Muscle layer of colon (tissue), 2 donors: ENCODE data around the gene VPS13C.

Experiments used
- H3K27ac ChIP-seq: one replicate; pipeline ENCODE4 v1.7.0; 2013; ENCODE audit warnings: low read depth, mild to moderate bottlenecking, low read length, moderate library complexity
- H3K27me3 ChIP-seq, 2 donors: one replicate each; pipeline ENCODE4 v1.7.0; 2013; ENCODE audit warnings: low read length in 2 of 2, mild to moderate bottlenecking in 2 of 2; ENCODE audit not compliant: insufficient read depth in 2 of 2, control insufficient read depth in 1 of 2
- H3K36me3 ChIP-seq: one replicate; pipeline ENCODE4 v1.7.0; 2013; ENCODE audit warnings: mild to moderate bottlenecking, low read length; ENCODE audit not compliant: insufficient read depth
- H3K4me1 ChIP-seq: one replicate; pipeline ENCODE4 v1.7.0; 2013; ENCODE audit warnings: mild to moderate bottlenecking, low read length; ENCODE audit not compliant: insufficient read depth
- H3K4me3 ChIP-seq, 2 donors: one replicate each; pipeline ENCODE4 v1.7.0; 2013; ENCODE audit warnings: low read length in 2 of 2, low read depth in 1 of 2, mild to moderate bottlenecking in 1 of 2, moderate library complexity in 1 of 2
- H3K9ac ChIP-seq: one replicate; pipeline ENCODE4 v1.7.0; 2013; ENCODE audit warnings: low read length
- H3K9me3 ChIP-seq: one replicate; pipeline ENCODE4 v1.7.0; 2013; ENCODE audit warnings: mild to moderate bottlenecking, low read length
- donor health status: abdominal sarcoma.
- donor health status: Adenocarcinoma of cecum.

Gene VPS13C

GRCh38 chr15:61807281-61807929 lies 252.8 kb downstream of the VPS13C start:
- Histone ChIP-seq H3K36me3 (no peaks in the 10 kb centered on the region), H3K27ac (no peak overlapping the region), H3K4me3 (no peak overlapping the region), H3K27me3 (no peaks in the 10 kb centered on the region), H3K9ac (no peak overlapping the region), H3K9me3 (no peaks in the 10 kb centered on the region), H3K4me1 (no peaks in the 10 kb centered on the region)
